Pulmonary artery endothelial cell (primary cell): Measurements from ENCODE around the gene BLTP3B. TPM values are rescaled to one million over a fixed set of nuclear protein-coding genes. Genes with fewer than 3 reads are reported as not detected.
"Not testable (repeated sequence)": the region's sequence is repeated elsewhere in the genome, so short reads cannot be mapped to it uniquely, and the experiment has no call there.

ENCODE experiments used
- DNase-seq: peaks from one replicate; pipeline ENCODE4 v3.0.0-alpha.2; 2011; ENCODE audit warnings: low read depth, low spot score
- total RNA-seq: library from RNA; depleted of rRNA; stranded (reverse); fragments of >200 nt; gene quantifications from 2 replicates; pipeline ENCODE4 v1.2.3, GENCODE V29; 2014

BLTP3B gene
- 17.4 and 22.5 TPM in 2 replicates for total RNA-seq

- no peak for DNase-seq
Measured at GRCh38 chr12:100142851-100143559, at the start of gene BLTP3B. Gene BLTP3B, minus strand, starts transcription at chr12:100142874. Its CDS starts 239 bp downstream, at chr12:100142635.

- DNase-seq = no peak
Measured at GRCh38 chr12:100189636-100190394, 47.1 kb upstream of the BLTP3B start.

DNA sequence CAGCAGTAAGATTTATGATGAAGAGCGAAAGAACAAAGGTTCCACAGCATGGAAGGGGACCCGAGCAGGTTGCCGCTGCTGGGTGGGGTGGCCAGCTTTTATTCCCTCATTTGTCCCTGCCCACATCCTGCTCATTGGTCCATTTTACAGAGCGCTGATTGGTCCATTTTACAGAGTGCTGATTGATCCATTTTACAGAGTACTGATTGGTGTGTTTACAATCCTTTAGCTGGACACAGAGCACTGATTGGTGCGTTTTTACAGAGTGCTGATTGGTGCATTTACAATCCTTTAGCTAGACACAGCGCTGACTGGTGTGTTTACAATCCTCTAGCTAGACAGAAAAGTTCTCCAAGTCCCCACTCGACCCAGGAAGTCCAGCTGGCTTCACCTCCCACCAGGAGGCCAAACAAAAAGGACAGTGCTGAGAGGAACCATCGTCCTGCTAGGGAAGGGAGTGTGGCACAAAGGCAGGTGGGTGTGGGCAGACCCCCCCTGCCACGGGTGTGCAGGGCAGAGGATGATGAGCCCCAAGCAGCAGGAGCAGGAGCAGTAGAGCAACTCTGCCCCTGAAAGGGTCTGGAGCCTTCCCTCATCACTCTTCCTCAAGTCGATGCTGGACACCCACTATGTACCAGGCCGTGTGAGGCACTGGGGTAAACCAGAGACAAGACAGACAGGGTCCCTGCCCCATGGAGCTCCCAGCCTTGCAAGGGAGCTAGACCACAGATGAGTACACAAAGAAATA lies 46.4 kb upstream of the BLTP3B start:
- not testable (repeated sequence) for DNase-seq

DNA sequence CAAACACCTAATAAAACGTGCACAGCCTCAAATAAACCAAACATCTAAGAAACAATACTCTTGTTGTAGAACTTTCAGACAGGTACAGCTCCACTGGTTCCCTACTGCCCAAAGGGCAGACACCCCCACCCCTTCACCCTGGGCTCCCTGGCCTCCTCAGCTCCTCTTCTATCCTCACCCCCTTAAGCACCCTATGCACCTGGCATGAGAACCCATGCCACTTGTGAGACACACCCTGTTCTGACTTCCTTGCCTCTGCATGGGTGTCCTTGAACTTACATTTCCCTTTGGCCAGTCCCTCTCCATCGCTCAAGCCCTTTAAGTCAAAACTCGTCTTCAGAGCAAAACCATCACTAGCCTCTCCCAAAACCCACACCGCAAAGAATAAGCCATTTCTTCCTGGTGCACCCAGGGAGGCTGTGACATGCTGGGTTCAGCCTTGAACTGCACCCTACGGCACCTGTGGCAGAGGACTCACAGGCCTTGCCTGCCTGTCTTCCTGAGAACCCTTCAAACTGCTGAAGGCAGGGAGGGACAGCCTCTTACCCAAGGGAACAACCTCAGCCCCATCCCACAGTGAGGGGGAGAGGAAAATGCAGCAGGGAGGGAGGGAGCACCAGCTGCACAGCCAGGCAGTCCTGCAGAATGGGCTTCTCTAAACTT lies 45.3 kb upstream of the BLTP3B start:
- no peak for DNase-seq

GRCh38 chr12:100187068-100187467 lies 44.4 kb upstream of the BLTP3B start:
- no peak for DNase-seq

GRCh38 chr12:100186071-100186470 lies 43.4 kb upstream of the BLTP3B start:
- no peak for DNase-seq

DNA sequence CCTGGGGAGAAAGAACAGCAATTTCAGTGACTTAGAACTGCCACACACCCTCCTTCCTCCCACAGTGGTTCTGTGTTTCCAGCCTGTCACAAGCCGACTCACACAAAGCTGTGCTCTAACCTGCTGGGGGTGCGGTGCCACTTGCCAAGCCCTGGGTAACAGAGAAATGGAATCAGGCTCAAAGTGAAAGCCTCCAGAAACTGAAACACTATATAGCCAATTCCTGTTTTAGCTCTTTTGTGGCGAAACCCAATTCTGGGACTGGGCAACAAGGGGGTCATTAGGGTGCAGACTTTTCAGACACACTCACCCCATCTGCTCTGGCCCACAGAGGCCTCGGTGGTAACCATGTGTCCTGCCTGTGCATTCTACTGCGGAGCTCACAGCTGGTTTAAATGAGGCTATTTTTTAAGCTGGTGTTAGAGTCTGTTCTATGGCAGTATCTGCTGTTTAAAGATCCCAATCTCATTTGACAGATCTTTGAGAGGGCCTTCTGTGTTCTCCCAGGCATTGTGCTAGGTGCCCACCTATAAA lies 42.8 kb upstream of the BLTP3B start:
- no peak for DNase-seq

DNA sequence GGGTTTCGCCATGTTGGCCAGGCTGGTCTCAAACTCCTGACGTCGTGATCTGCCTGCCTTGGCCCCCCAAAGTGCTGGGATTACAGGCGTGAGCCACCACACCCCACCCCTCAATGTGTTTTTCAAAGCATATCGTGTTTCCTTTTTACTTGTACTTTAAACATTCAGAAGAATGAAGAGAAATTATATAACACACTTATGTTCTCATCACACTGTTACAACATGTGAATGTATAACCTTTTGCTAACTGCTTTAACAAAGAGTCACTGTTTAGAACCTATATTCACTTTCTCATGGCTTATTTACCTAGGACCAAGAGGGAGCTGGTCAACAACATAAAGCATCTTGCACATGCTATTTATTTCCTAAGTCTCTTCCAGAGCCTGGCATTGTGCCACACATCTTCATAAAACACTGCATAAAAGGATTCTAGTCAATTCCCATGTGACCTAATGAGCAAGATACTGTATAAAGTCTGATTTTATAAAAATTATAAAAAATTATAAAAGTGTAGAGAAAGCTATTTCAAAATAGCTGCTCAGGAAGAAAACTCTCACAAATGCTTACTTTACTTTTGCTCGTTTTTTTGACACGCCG lies 42.0 kb upstream of the BLTP3B start:
- no peak for DNase-seq

- no peak for DNase-seq
Measured at GRCh38 chr12:100179252-100179651, 36.6 kb upstream of the BLTP3B start.

- DNase-seq = not testable (repeated sequence)
Measured at GRCh38 chr12:100176493-100176892, 33.8 kb upstream of the BLTP3B start.

GRCh38 chr12:100174495-100174894 lies 31.8 kb upstream of the BLTP3B start:
- DNase-seq = no peak

GRCh38 chr12:100173111-100173510 lies 30.4 kb upstream of the BLTP3B start:
- DNase-seq = no peak

DNA sequence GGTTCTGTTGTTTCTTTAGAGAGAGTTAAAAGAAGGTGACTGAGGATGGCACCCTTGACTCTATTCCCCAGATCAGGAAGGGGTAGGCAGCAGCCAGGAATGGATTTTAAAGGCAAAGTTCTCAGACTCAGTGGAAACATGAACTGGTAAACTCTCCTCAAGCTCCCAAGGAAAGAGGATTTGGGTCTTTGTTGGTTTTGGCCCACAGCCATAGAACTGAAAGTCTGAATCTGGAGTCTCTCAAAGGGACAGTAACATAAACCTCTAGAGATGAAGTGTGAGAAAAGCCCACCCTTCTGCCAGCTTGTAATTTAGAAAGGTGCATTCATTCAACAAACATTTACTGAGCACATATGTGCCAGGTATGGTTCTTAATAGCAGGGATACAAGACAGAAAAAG lies 28.6 kb upstream of the BLTP3B start:
- DNase-seq = no peak

DNA sequence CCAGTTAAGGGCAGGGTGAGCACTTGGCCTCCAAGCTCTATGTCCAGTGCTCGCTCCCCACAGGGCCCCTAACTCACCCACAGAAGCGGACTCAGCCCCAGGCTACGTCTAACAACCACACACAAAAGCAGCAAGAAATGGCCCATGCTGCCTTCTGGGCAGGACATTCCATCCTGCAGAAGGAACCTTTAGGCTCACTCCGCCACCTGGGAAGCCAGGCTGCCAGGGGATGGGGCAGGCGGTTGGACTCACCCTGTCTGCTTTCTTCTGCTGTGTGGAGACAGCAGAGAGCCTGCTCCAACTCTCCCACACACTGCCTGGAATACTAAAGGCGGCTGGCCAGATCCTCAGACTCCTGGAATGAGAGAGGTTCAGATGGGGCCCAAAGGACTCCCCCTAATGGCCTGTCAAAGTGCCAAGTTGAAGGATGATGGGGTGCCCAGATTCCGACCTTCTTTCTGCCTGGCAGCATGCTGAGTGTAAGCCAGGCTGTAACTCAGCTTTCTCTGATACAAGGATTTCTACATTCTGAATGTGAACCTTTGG lies 27.7 kb upstream of the BLTP3B start:
- DNase-seq = no peak

GRCh38 chr12:100169345-100169744 lies 26.7 kb upstream of the BLTP3B start:
- DNase-seq = no peak

DNA sequence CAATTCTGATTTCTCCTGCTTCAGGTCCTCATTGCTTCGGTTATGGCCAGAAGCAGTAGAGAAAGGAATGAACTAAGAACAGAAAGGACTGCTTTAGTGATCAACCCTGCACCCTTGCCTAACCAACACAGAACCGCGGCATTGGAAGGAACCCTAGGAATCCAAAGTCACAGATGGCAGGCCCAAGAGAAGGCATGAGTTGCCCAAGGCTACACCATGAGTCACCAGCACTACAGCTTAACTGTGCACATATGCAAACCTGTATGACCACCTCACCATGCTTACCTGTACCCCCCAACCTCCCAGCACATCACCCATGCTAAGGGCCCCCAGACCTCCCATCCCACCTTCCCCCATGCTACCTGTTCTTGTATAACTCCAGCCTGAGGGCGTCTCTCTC lies 25.9 kb upstream of the BLTP3B start:
- DNase-seq = no peak

DNA sequence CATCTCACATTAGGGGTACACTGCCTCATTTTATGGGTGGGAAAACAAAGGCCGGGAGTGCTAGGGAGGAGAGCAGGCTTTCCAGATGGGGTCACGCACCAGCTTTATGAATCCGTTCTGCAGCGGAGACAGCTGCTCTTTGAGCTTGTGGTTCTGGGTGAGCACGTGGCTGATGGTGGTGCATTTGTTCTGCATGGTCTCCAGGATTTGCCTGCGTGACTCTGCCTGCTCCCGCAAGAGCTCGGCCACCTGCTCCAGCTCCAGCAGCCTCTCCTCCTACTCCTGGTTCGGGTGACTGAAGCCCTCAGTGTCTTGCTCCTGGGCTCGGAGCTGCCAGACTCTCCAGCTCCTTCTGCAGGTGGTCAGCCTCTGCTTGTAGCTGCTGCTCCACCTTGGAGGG lies 23.6 kb upstream of the BLTP3B start:
- DNase-seq = no peak

DNA sequence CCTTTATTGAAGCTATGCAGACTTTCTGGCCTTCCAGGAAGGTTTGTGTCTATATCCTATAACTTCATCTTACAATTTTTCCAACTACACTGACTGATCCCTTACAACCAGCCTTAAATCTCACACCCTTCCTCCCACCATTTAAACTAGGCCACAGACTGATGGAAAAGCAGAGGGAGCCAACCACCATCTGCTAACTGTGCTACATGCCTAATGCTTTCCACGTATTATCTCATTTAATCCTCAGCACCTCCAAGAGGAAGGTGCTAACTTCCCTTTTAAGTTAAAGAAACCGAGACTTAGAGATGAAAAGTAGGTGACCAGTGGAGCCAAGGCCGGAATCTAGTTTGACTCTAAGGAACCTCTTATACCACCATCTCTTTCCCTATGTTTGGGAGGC lies 22.7 kb upstream of the BLTP3B start:
- DNase-seq = no peak

DNA sequence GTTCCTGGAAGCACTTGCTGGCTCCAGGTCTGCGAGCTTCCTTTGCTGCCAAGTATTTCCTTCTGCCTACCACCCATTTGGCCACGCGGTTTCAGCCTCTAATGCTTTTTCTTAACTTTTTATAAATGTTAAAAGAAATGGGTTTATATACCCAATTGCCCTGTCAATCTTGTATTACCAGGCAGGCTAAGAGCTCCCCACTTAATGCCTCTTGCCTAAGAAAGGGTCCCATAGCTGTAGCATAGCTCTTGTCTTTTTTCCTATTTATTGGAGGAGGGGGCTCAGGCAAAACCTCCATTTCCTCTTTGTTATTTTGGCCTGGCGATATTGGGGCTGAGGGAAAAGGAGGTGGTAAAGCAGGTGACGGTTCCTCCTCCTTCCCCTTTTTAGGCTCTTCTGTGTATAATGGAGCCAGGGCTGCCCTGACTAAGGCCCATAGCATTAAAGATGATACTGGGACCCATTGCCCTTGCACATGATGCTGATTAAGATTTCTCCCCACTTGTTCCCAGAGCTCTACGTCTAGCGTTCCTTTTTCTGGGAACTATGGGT lies 21.6 kb upstream of the BLTP3B start:
- DNase-seq = no peak

GRCh38 chr12:100163416-100164152 lies 20.9 kb upstream of the BLTP3B start:
- DNase-seq = no peak
